ENCODE data around the gene NR4A1. TPM values are rescaled to one million over a fixed set of nuclear protein-coding genes. Genes with fewer than 3 reads are reported as not detected.

Gene NR4A1
- total RNA-seq, 1 experiment from 2014 or later, result 37.9 TPM

GRCh38 chr12:52033446-52034140, 17.6 kb upstream of the NR4A1 start:
- H3K9me3 ChIP-seq, result no peaks in the 10 kb centered on the region
- Mint-ChIP-seq H3K36me3 (ENCODE audit: insufficient read depth, unreplicated experiment) (peaks cover 4% of the 10 kb centered on the region), H3K27ac (ENCODE audit: unreplicated experiment) (peak overlapping the region; percentile 92), H3K4me1 (ENCODE audit: low read depth, unreplicated experiment) (peaks cover 19% of the 10 kb centered on the region), H3K4me3 (ENCODE audit: unreplicated experiment) (peak overlapping the region; percentile 85), H3K27me3 (ENCODE audit: insufficient read depth, unreplicated experiment) (no peaks in the 10 kb centered on the region), H3K9me3 (ENCODE audit: unreplicated experiment) (no peaks in the 10 kb centered on the region)
- DNase-seq, result no peak
- intact Hi-C loops (cut with micrococcal nuclease; ENCODE audit: unreplicated experiment), result loop anchor here (1.0 kb wide), 3 partner anchors 8 to 36 kb away; partner anchors contain the start of genes ATG101 and NR4A1
- H3K4me3 ChIP-seq (ENCODE audit: low read depth, low read length), result peak overlapping the region; percentile 29
- H3K4me1 ChIP-seq, result peaks cover 26% of the 10 kb centered on the region
- BruUV-seq (replicated peaks), result TSS peak; percentile 94
- H3K27me3 ChIP-seq (replicated peaks; ENCODE audit: control insufficient read depth, insufficient read depth, low read length), result no peaks in the 10 kb centered on the region
- CTCF ChIA-PET, result interaction anchor here (0.6 to 5.6 kb wide), 19 partner anchors 8 to 158 kb away, joined by 3 to 54 read pairs (median 5); partner anchors contain the start of genes ATG101 and NR4A1
- POLR2A ChIA-PET, result interaction anchor here (0.5 to 2.9 kb wide), 15 partner anchors 10 to 893 kb away, joined by 3 to 88 read pairs (median 4); partner anchors contain the start of genes ATG101 and NR4A1
- H3K36me3 ChIP-seq (ENCODE audit: control insufficient read depth, insufficient read depth, low read length), result no peaks in the 10 kb centered on the region
- TF ChIP-seq, protein P1, sequence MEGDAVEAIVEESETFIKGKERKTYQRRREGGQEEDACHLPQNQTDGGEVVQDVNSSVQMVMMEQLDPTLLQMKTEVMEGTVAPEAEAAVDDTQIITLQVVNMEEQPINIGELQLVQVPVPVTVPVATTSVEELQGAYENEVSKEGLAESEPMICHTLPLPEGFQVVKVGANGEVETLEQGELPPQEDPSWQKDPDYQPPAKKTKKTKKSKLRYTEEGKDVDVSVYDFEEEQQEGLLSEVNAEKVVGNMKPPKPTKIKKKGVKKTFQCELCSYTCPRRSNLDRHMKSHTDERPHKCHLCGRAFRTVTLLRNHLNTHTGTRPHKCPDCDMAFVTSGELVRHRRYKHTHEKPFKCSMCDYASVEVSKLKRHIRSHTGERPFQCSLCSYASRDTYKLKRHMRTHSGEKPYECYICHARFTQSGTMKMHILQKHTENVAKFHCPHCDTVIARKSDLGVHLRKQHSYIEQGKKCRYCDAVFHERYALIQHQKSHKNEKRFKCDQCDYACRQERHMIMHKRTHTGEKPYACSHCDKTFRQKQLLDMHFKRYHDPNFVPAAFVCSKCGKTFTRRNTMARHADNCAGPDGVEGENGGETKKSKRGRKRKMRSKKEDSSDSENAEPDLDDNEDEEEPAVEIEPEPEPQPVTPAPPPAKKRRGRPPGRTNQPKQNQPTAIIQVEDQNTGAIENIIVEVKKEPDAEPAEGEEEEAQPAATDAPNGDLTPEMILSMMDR (IDR thresholded peaks at IDR 0.05; ENCODE audit: insufficient read depth in 1 of 2, low read depth in 1 of 2, low read length in 1 of 2, severe bottlenecking in 1 of 2, unreplicated experiment in 1 of 2), result no peak

GRCh38 chr12:52035190-52035589, 16.1 kb upstream of the NR4A1 start:
- H3K4me3 Mint-ChIP-seq (ENCODE audit: unreplicated experiment), result peak overlapping the region; percentile 94
- H3K4me3 ChIP-seq (ENCODE audit: low read depth, low read length), result no peak overlapping the region
- H3K36me3 ChIP-seq (ENCODE audit: control insufficient read depth, insufficient read depth, low read length), result no peaks in the 10 kb centered on the region
- H3K27me3 Mint-ChIP-seq (ENCODE audit: insufficient read depth, unreplicated experiment), result no peaks in the 10 kb centered on the region
- no peaks in the 10 kb centered on the region for H3K9me3 Mint-ChIP-seq (ENCODE audit: unreplicated experiment)
- H3K9me3 ChIP-seq, result no peaks in the 10 kb centered on the region
- ChIA-PET POLR2A (no interaction called here), CTCF (interaction anchor here (5.6 kb wide), 1 partner anchor 10 kb away, joined by 47 read pairs; no protein-coding TSS in a partner anchor)
- H3K4me1 Mint-ChIP-seq (ENCODE audit: low read depth, unreplicated experiment), result peaks cover 29% of the 10 kb centered on the region
- H3K4me1 ChIP-seq, result peaks cover 33% of the 10 kb centered on the region
- H3K27me3 ChIP-seq (replicated peaks; ENCODE audit: control insufficient read depth, insufficient read depth, low read length), result no peaks in the 10 kb centered on the region
- no peak for DNase-seq
- BruUV-seq (replicated peaks), result no TSS peak
- TF ChIP-seq, protein P1 (IDR thresholded peaks at IDR 0.05; ENCODE audit: insufficient read depth in 1 of 2, low read depth in 1 of 2, low read length in 1 of 2, severe bottlenecking in 1 of 2, unreplicated experiment in 1 of 2), result no peak
- peaks cover 4% of the 10 kb centered on the region for H3K36me3 Mint-ChIP-seq (ENCODE audit: insufficient read depth, unreplicated experiment)
- peak overlapping the region; percentile 80 for H3K27ac Mint-ChIP-seq (ENCODE audit: unreplicated experiment)
- intact Hi-C loops (cut with micrococcal nuclease; ENCODE audit: unreplicated experiment), result no loop called here

- TF ChIP-seq, protein P1 (IDR thresholded peaks at IDR 0.05; ENCODE audit: insufficient read depth in 1 of 2, low read depth in 1 of 2, low read length in 1 of 2, severe bottlenecking in 1 of 2, unreplicated experiment in 1 of 2), result no peak
- Histone ChIP-seq H3K27me3 (replicated peaks; ENCODE audit: control insufficient read depth, insufficient read depth, low read length) (no peaks in the 10 kb centered on the region), H3K36me3 (ENCODE audit: control insufficient read depth, insufficient read depth, low read length) (no peaks in the 10 kb centered on the region), H3K9me3 (no peaks in the 10 kb centered on the region), H3K4me3 (ENCODE audit: low read depth, low read length) (no peak overlapping the region), H3K4me1 (peaks cover 33% of the 10 kb centered on the region)
- ChIA-PET POLR2A (no interaction called here), CTCF (interaction anchor here (1.0 to 5.6 kb wide), 3 partner anchors 10 to 33 kb away, joined by 3 to 47 read pairs (median 4); no protein-coding TSS in a partner anchor)
- Mint-ChIP-seq H3K27ac (ENCODE audit: unreplicated experiment) (peak overlapping the region; percentile 80), H3K36me3 (ENCODE audit: insufficient read depth, unreplicated experiment) (peaks cover 4% of the 10 kb centered on the region), H3K9me3 (ENCODE audit: unreplicated experiment) (no peaks in the 10 kb centered on the region), H3K27me3 (ENCODE audit: insufficient read depth, unreplicated experiment) (no peaks in the 10 kb centered on the region), H3K4me3 (ENCODE audit: unreplicated experiment) (peak overlapping the region; percentile 94), H3K4me1 (ENCODE audit: low read depth, unreplicated experiment) (peaks cover 36% of the 10 kb centered on the region)
- BruUV-seq (replicated peaks), result no TSS peak
- no peak for DNase-seq
- intact Hi-C loops (cut with micrococcal nuclease; ENCODE audit: unreplicated experiment), result no loop called here
Observed at GRCh38 chr12:52035926-52036325, 15.3 kb upstream of the NR4A1 start.
